ENCODE measurements around the gene S100A10. TPM values are rescaled to one million over a fixed set of nuclear protein-coding genes. Genes with fewer than 3 reads are reported as not detected.

S100A10 gene
- total and polyA plus RNA-seq, 10 donors = 45.6 to 167 (median 79.0) TPM

DNA sequence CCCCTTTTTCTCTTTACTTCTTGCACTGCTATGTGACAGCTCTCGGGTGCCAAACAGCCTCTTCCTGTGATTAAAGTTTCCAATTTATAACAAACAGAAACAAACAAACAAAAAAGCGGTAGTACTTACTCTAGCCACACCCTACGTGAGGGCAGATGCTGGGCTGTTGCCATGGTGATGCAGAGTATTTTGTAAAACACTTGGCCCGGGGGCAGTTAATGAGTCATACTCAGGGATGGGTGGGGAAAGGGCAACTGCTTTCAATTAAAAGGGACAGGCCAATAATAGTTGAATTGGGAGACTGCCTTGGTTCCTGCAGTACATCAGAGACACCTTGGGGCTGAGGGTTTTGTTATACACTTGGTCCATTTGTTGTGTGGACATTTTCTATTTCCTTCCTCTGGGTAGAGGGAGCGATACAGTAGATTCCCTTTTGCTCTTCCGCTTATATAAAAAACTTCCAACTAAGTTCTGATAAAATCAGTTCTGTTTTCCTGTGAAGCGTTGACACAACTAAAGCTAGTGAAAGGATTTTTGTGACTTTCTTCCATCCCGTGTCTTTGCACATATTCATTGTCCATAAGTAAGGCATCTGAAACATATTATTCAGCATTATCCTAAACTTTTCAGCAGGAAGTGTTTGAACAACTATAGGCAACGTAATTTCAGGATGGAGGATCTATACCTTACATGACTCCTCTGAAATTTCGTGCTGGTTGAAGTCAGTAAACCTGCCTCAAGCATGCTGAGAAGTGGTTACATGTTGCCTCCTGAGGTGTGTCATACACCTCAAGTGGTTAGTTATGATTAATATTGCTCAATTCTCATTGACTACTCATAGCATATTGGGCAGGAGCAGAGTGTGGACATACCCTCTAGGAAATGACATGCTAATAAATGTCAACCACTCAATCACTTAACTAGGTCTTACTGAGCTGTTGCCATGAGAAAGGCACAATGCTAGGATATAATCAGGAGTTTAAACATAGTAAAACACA is 47.6 kb downstream of the S100A10 start:
- Histone ChIP-seq H3K4me1 (peaks cover 7 to 38% (median 30%) of the 10 kb centered on the region in 6 donors), H3K9me3 (no peaks in the 10 kb centered on the region), H3K27ac (peak overlapping the region in 6 of 8 donors; percentile 30 to 76 (median 54)), H3K27me3 (replicated peaks in 1 of 7) (no peaks in the 10 kb centered on the region), H3K4me3 (peak overlapping the region in 1 of 8 donors; percentile 21), H3K36me3 (no peaks in the 10 kb centered on the region)
- intact Hi-C loops (cut with DNase I; ENCODE audit: low total_unique reads) = no loop called here
- TF ChIP-seq POLR2AphosphoS5 (IDR thresholded peaks at IDR 0.05) = peak in 1 of 3 donors; percentile 49
- TF ChIP-seq, protein P1, sequence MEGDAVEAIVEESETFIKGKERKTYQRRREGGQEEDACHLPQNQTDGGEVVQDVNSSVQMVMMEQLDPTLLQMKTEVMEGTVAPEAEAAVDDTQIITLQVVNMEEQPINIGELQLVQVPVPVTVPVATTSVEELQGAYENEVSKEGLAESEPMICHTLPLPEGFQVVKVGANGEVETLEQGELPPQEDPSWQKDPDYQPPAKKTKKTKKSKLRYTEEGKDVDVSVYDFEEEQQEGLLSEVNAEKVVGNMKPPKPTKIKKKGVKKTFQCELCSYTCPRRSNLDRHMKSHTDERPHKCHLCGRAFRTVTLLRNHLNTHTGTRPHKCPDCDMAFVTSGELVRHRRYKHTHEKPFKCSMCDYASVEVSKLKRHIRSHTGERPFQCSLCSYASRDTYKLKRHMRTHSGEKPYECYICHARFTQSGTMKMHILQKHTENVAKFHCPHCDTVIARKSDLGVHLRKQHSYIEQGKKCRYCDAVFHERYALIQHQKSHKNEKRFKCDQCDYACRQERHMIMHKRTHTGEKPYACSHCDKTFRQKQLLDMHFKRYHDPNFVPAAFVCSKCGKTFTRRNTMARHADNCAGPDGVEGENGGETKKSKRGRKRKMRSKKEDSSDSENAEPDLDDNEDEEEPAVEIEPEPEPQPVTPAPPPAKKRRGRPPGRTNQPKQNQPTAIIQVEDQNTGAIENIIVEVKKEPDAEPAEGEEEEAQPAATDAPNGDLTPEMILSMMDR (IDR thresholded peaks at IDR 0.05 in 8 of 11, conservative IDR thresholded peaks at IDR 0.05 in 3 of 11) = peak in 2 of 11 experiments; percentile 8 to 28
- no peak for TF ChIP-seq POLR2A (IDR thresholded peaks at IDR 0.05)
- 25 to 42% (median 32%) methylated on average over 10 of the region's 10 CpGs for WGBS, 5 donors
- DNase-seq = no peak

DNA sequence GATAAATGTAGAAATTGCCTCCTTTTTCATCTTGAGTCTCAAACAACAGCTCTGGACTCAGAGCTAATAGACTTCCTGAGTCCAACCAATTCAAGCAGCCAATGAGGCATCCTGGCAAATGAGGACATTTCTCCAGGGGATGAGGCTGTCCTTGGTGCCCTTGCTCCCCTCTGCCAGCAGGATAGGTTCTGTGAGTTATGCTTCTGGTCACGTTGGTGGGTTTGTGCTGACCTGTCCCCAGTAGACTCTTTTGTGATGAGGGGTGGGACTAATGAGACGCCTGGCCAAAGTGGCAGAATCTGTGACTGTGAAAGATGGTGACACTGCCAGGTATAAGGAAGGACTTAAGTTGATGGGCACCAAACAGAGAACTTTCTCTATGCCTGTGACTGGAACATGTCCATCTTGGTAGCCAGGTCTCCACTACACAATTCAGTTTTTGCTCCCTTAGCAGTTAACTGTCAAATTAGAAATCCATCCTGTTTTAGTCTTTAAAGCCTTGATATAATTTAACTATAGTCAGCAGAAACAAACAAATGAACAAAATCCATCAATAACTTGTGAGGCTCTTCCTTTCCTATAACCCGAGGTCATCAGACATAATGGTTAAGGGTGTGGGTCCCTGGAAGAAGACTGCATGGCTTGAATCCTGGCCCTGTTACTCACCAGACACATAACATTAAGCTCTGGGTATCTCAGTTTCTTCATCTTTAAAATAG is 48.6 kb downstream of the S100A10 start:
- peak overlapping the region in 6 of 8 donors; percentile 30 to 76 (median 54) for H3K27ac ChIP-seq
- H3K9me3 ChIP-seq = no peaks in the 10 kb centered on the region
- 71 to 88% (median 83%) methylated on average over 3 of the region's 3 CpGs for WGBS, 5 donors
- intact Hi-C loops (cut with DNase I; ENCODE audit: low total_unique reads) = no loop called here
- H3K27me3 ChIP-seq (replicated peaks in 1 of 7) = no peaks in the 10 kb centered on the region
- H3K4me1 ChIP-seq = peaks cover 7 to 40% (median 34%) of the 10 kb centered on the region in 6 donors
- TF ChIP-seq POLR2A (IDR thresholded peaks at IDR 0.05) (no peak), POLR2AphosphoS5 (IDR thresholded peaks at IDR 0.05) (no peak)
- TF ChIP-seq, protein P1 (IDR thresholded peaks at IDR 0.05 in 8 of 11, conservative IDR thresholded peaks at IDR 0.05 in 3 of 11) = no peak
- no peak for DNase-seq
- peak overlapping the region in 1 of 8 donors; percentile 21 for H3K4me3 ChIP-seq
- H3K36me3 ChIP-seq = no peaks in the 10 kb centered on the region

DNA sequence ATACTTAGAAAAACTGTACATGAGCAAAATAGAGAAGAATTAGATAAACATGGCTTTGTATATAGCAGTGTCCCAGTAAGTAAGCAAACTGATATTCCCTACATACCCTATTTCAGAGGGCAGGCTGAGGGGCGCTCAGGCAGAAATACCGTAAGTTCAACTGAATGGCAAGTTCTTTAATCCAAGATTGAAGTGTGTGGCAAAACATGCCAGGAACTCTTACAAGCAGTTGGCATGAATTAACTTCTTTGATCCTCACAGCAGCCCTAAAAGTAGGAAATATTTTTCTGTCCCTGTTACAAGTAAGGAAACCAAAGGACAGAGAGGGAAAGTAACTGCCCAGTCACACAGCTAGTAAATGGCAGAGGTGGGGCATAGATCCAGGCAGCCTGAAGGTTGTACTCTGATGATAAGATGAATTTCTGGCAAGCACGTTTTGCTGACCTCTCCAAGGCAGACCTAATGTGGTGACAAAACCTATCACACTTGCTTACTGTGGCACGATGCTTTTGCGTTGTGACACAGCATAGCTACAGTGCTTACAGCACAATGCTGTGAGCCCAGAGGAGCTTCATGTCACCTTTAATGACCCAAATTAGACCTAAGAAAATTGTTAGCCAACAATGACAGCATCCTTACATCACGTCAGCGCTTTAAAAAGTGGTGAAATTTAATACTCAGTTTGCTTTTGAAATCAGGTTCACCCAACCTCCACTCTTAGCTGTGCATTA is 49.4 kb downstream of the S100A10 start:
- H3K9me3 ChIP-seq = no peaks in the 10 kb centered on the region
- peaks cover 7 to 40% (median 34%) of the 10 kb centered on the region in 6 donors for H3K4me1 ChIP-seq
- TF ChIP-seq POLR2AphosphoS5 (IDR thresholded peaks at IDR 0.05) = no peak
- TF ChIP-seq, protein P1 (IDR thresholded peaks at IDR 0.05 in 8 of 11, conservative IDR thresholded peaks at IDR 0.05 in 3 of 11) = no peak
- intact Hi-C loops (cut with DNase I; ENCODE audit: low total_unique reads) = no loop called here
- peak overlapping the region in 2 of 8 donors; percentile 74 to 76 for H3K27ac ChIP-seq
- H3K36me3 ChIP-seq = no peaks in the 10 kb centered on the region
- no peak for DNase-seq
- WGBS, 5 donors = 64 to 71% (median 67%) methylated on average over 7 of the region's 7 CpGs
- no peaks in the 10 kb centered on the region for H3K27me3 ChIP-seq (replicated peaks in 1 of 7)
- no peak overlapping the region for H3K4me3 ChIP-seq
